NCI-H82 treated with DMSO at 0.1 percent for 48 hours (cell line): Measurements from ENCODE around the gene TMEM35B.
"Not testable (repeated sequence)": the region's sequence is repeated elsewhere in the genome, so short reads cannot be mapped to it uniquely, and the experiment has no call there.

Source experiments
- DNase-seq: peaks from one replicate; lab custom pipeline; 2025; ENCODE audit not compliant: unreplicated experiment; lab: John Stamatoyannopoulos, UW

TMEM35B gene

GRCh38 chr1:34976384-34977209, 8.6 kb downstream of the TMEM35B start:
- no peak for DNase-seq

- DNase-seq: no peak
Observed at GRCh38 chr1:34975771-34976170, 9.4 kb downstream of the TMEM35B start.

- no peak for DNase-seq
Observed at GRCh38 chr1:34975338-34975737, 9.8 kb downstream of the TMEM35B start.

GRCh38 chr1:34974626-34975025, 10.5 kb downstream of the TMEM35B start:
- no peak for DNase-seq

- DNase-seq: no peak
Observed at GRCh38 chr1:34973326-34973725, 11.8 kb downstream of the TMEM35B start.

- DNase-seq: peak; percentile 40
Observed at GRCh38 chr1:34970829-34971228, 14.3 kb downstream of the TMEM35B start.

GRCh38 chr1:34970220-34970735, 14.9 kb downstream of the TMEM35B start:
- no peak for DNase-seq

GRCh38 chr1:34968297-34968696, 16.9 kb downstream of the TMEM35B start:
- not testable (repeated sequence) for DNase-seq

- DNase-seq: not testable (repeated sequence)
Observed at GRCh38 chr1:34967672-34968071, 17.5 kb downstream of the TMEM35B start.

GRCh38 chr1:34965597-34965996, 19.6 kb downstream of the TMEM35B start:
- DNase-seq: no peak

GRCh38 chr1:34950428-34950827, 34.7 kb downstream of the TMEM35B start:
- DNase-seq: no peak

- DNase-seq: not testable (repeated sequence)
Observed at GRCh38 chr1:34948739-34949138, 36.4 kb downstream of the TMEM35B start.

- not testable (repeated sequence) for DNase-seq
Observed at GRCh38 chr1:34947641-34948314, 37.4 kb downstream of the TMEM35B start.

- DNase-seq: no peak
Observed at GRCh38 chr1:34946211-34946610, 38.9 kb downstream of the TMEM35B start.

GRCh38 chr1:34941798-34942197, 43.3 kb downstream of the TMEM35B start:
- not testable (repeated sequence) for DNase-seq
